HG03432 (cell line): ENCODE measurements around the gene TMEM30B.
"Not testable (repeated sequence)": the region's sequence is repeated elsewhere in the genome, so short reads cannot be mapped to it uniquely, and the experiment has no call there.

Source experiments
- ATAC-seq: cut with Tn5 transposase; IDR thresholded peaks from one replicate; pipeline ENCODE4 v1.9.1; 2021; ENCODE audit warnings: mild to moderate bottlenecking, moderate library complexity; ENCODE audit not compliant: unreplicated experiment

Gene TMEM30B, protein sequence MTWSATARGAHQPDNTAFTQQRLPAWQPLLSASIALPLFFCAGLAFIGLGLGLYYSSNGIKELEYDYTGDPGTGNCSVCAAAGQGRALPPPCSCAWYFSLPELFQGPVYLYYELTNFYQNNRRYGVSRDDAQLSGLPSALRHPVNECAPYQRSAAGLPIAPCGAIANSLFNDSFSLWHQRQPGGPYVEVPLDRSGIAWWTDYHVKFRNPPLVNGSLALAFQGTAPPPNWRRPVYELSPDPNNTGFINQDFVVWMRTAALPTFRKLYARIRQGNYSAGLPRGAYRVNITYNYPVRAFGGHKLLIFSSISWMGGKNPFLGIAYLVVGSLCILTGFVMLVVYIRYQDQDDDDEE

DNA sequence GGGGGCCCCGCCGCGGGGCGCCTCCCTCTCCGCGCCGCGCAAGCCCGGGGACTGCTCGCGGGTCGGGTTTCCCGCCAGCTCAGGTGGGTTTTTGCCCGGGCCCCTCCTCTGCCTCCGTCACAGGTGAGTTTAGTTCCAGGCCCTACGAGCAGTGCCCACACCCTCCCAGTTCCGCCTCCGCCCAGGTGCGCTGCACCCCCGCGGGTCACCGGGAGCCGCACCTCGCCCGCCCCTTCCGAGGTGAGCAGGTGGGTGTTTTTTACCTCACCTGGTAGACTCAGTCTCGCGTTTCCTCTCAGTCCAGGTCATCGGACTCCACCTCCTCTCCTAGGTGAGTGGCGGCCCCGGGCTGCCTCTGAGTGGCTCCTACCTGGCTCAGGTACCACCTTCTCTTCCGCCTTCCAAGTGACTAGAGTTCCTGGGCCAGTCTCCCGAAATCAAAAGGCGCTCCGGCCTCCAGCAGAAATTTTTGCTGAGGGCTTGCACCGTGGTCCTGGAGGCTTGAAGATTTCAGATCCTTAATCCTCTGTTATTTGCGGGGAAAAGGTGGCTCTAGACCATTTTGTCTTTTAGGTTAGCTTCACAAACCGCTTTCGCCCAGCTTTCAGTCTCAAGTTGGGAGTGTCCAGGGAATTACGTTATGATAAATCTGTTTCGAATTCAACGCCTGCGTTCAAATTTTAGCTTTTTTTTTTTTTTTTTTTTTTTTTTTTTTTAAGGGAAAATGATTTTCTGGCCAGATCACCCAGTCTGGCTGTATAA lies at the start of gene TMEM30B:
TSS of gene TMEM30B (minus strand) at position 153 of the 762 bp plus-strand sequence. CDS start 191 bp downstream, outside the sequence.
- ATAC-seq = no peak

DNA sequence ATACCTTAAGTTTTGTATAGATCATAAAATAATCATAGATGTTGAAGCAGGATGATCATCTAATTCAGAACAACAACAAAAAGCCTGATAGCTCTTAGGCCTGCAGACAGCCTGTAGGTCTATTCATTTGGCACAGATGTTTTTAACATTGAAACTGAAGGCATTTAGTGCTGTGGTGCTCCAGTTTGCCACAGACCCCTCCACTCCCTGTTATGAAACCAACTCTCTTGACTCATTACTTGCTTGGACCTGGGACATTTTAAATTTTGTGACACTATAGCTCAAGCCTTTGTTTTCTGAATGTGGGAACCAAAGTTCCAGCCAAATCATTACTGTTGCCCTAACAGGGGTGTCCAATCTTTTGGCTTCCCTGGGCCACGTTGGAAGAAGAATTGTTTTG lies 49.4 kb upstream of the TMEM30B start:
- peak; percentile 74 for ATAC-seq

DNA sequence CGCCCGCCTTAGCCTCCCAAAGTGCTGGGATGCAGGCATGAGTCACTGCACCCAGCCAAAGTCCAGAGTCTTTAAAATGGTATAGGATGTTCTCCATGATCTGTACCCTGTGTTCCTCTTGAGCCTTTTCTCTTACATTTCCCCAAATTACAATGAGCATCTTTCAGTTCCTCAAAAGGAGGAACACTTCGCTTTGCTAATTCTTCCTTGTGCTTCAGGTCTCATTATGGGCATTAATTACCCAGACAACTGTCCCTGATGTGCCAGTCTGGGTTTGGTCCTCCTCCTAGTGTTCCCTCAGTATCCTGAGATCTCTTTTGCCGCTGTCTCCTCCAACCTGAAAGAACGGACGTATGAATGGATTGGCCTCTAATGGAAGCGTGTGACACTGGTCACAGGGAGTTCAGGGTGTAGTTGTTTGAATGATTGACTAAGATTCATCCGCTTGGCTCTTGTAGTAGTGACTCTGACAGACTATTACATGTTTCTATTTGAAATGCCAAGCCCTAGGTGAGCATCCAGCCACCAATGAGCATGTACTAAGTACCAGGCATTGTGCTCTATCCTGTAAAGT lies 48.4 kb upstream of the TMEM30B start:
- peak; percentile 71 for ATAC-seq

DNA sequence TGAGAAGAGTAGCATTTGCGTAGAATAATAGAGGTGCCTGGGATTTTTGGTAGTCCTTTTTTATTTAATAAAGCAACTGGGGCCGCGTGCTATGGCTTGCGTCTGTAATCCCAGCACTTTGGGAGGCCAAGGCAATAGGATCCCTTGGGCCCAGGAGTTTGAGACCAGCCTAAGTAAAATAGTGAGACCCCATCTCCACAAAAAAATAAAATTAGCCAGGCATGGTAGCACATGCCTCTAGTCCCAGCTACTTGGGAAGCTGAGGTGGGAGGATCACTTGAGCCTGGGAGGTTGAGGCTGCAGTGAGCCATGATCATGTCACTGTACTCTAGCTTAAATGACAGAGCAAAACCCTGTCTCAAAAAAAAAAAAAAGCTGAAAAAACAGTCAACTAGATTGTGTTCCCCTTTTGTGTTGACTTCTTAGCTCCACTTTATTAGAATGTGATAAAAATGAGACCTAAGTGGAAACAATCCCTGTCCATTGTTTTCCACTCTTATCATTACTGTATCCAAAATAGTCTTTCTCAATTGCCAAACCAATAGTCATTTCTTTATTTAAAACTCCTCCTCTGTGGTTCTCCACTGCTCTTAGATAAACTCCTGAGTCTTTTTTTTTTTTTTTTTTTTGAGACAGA lies 47.6 kb upstream of the TMEM30B start:
- no peak for ATAC-seq

DNA sequence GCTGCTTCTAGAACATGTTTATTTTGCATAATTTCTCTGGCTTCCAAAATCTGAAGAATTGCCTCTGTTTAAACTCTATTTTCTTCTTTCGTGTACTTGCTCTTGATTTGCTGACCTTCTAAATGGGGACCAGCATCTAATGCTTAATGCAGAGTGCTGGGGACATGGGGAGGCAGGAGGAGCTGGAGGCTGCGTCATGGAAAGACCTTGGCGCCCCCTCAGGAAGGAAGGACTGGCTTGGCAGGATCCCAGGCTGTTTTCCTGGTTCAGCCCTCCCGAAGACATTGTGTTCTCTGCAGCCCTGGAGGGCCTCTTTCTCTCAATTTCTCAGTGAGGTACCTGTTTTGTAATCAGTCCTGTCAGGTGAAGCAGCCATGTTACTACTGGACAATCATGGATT lies 45.7 kb upstream of the TMEM30B start:
- no peak for ATAC-seq

DNA sequence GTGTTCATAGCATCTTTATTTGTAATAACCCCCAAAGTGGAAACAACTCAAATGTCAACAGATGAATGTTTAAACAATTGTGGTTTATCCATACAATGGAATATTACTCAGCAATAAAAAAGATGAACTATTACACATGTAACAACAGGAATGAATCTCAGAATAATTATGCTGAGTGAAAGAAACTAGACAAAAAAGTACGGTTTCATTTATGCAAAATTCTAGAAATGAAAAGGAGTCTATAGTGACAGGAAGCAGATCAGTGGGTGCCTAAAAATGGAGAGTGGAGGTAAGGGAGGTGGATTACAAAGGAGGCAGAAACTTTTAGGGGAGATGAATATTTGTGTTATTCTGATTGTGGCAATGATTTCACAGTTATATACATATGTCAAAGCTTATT lies 45.0 kb upstream of the TMEM30B start:
- no peak for ATAC-seq

DNA sequence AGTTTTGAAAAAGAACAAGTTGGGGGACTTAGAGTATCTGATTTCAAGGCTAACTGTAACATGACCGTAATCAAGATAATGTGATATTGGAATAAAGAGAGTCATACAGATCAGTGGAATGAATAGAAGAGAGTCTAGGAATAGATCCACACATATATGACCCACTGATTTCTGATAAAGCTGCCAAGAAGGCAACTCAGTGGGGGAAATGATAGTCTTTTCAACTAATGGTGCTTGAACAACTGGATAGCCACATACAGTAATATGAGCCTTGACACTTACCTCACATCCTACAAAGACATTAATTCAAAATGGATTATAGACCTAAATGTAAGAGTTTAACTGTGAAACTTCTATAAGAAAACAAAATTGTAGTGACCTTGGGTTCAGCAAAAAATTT lies 44.0 kb upstream of the TMEM30B start:
- no peak for ATAC-seq

DNA sequence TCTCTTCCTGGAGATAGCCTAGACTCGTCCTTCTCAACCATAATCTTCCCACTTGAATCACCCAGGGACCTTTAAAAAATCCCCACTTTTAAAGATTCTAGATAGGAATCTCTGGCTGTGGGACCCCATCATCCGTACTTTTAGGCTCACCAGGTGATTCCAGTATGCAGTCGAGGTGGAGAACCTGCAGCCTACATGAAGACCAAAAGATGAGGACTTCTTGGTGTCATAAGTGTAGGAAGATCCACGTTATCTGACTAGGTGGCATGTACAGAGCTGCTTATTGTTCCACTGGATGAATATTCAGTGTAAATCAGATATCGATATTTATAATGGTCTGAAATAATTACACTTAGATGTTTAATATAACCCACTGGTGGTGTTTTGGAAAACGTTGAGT lies 42.8 kb upstream of the TMEM30B start:
- no peak for ATAC-seq

DNA sequence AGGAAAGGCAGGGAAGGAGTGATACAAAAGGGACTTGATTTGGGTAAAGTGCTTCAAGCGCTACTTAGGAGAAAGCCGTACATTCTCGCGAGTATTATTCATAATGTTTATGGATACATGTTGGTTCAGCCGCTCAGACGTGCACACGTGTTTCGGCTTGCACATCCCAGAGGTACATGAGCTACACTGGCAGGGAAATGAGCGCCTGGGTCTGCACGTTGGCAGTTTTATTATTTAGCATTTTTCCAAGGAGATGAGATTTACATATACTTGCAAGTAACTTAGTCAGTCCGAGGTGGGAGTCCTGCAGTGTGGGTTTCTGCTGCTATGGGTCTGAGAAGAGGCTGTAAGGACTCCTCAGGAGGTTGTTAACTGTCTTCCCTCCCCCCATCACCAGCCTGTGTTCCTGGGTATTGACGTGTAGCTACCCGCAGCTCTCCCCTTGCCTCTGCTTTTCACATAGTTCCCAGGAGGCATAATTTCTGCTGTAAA lies 41.7 kb upstream of the TMEM30B start:
- ATAC-seq = peak; percentile 26

DNA sequence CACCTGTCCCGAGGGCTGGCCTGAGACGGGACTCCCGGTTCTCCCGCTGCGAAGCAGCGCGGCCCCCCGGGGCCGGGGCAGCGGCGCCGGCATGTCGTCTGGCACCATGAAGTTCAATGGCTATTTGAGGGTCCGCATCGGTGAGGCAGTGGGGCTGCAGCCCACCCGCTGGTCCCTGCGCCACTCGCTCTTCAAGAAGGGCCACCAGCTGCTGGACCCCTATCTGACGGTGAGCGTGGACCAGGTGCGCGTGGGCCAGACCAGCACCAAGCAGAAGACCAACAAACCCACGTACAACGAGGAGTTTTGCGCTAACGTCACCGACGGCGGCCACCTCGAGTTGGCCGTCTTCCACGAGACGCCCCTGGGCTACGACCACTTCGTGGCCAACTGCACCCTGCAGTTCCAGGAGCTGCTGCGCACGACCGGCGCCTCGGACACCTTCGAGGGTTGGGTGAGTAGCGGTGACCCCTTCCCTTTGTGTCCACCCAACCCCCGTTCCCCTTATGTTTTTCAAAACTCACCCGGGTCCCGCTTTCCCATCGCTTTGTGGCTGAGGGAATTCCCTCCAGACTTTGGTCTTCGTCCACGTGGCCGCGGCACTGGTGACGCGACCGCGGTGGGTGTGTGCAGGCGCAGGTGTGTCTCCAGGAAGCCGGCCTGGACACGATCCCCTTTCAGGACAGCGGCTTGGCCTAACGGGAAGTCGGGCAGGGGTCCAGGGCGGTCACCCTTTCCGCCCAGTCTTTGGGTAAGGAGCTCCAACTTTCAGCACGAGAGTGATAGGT lies 41.1 kb upstream of the TMEM30B start:
- peak; percentile 15 for ATAC-seq

DNA sequence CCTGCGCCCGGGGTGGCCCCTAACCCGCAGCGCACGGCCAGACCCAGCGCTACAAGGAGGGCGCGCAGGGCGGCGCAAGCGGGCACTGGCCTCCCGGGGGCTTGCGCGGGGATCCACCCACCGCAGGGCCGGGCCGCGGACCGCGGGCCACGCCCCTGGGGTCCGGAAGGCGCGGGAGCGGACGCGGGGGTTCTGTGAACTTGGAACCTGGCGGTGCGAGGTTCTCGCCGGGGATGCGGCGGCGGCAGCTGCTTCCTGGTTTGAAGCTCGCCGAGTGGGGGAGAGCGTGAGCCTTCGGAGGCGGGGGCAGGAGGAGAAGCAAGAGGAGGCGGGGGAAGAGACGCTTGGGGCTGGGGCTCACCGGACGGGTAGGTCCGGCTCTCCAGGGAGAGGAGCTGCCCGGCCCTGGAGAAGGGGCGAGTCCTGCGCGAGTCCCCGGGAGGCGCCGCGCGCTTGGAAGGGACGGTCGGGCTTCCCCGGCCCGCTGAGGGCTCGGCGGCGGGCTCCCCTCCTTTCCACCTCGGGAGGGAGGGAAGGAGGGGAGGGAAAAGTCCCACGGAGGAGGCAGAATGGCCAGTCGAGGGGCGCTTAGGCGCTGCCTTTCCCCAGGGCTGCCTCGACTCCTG lies 40.4 kb upstream of the TMEM30B start, which contains the start of gene PRKCH:
TSS of gene PRKCH (plus strand) at position 195 of the 626 bp plus-strand sequence. CDS start 523 bp downstream, outside the sequence.
- ATAC-seq = peak; percentile 77

DNA sequence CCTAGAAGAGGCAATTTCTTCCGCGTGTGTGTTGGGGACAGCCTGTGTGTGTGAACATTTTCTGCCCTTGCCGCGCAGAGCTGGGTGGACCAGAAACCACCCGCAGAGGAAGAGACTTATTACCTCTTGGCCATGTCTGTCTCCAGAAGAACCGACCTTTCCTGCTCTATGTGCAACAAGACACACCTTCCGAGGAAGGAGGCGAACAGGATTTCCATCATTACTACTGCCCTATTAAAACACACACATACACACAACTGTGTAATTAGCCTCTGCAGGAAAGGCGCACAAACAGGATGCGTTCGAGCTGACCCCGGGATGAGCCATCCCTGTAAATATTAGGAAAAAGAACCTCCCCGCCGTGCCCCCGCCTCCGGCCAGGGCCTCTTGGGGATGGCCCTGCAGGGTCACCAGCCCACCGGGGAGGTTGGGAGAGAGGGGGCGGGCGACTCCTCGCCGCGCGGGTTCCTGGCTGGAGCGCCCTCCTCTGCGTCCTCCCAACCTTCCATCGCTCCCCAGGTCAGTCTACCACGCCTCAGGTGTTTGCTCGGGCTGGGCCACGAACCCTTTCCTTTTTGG lies 39.8 kb upstream of the TMEM30B start:
- ATAC-seq = no peak

DNA sequence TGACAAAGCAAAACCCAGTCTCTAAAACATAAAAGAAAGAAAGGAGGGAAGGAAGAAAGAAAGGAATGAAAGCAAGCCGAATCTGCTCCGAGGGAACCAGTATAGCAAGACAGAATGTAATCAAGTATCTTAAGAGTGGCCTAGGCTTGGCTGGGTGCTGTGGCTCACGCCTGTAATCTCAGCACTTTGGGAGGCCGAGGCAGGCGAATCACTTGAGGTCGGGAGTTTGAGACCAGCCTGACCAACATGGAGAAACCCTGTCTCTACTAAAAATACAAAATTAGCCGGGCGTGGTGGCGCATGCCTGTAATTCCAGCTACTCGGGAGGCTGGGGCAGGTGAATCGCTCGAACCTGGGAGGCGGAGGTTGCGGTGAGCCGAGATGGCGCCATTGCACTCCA lies 39.0 kb upstream of the TMEM30B start:
- not testable (repeated sequence) for ATAC-seq

DNA sequence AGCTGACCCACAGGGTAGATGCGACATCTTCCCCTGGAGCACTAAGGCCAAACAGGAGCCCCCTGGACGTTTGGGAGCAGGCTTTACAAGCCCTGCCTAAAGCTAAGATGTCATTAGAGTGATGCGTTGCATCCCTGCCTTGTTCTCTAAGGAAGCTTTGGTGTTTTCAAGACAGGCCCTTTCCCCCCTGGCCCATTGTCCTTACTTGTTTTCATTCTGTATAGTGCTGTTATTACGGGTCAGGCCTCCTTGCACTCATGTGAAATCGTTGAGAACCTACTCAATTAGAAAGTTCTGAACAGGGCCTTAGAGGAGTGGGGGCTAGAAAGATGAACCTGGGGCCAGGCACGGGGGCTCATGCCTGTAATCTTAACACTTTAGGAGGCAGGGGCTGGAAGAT lies 38.6 kb upstream of the TMEM30B start:
- ATAC-seq = no peak

DNA sequence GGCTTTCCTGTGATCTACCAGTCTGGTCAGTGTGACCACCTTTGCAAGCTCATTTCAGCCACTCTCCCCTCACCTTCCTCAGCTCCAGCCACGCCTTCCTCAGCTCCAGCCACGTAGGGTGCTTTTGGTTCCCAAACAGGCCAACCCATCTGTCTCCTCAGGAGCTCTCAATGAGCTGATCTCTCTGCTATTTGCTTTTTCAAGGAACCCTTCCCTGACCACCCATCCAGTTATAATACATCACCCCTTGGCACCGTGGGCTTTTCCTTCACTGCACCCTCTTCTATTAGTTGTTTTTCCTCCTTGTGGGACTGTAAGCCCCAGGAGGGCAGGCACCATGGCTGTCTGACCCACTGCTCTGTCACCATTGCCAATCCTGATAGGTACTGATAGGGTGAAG lies 37.9 kb upstream of the TMEM30B start:
- no peak for ATAC-seq

DNA sequence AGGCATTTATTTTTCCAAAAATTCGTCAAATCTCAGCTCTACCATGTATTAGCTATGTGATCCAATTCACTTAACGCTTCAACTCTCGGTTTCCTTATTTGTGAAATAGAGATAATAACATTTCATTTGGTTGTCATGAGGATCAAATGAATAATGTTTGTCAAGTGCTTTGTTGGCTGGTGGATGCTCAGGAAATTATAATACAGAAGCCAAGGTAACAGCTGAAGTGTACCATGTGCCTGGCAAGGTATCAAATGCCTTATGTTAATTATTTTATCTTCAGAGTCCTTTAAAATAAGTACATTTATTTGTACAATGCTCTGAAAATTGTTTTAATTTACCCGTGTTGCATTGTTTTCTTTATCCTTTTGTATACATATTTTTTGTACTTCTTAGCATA lies 34.2 kb upstream of the TMEM30B start:
- ATAC-seq = no peak

DNA sequence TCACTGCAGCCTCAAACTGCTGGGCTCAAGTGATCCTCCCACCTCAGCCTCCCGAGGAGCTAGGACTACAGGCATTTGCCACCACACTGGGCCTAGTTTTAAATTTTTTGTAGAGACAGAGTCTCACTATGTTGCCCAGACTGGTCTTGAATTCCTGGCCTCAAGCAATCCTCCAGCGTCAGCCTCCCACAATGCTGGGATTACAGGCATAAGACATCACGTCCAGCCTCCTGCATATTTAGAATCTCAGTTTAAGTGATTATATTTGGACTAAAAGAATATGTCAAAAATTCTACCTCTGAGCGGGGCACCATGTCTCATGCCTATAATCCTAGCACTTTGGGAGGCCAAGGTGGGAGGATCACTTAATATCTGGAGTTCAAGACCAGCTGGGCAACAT lies 27.6 kb upstream of the TMEM30B start:
- not testable (repeated sequence) for ATAC-seq

DNA sequence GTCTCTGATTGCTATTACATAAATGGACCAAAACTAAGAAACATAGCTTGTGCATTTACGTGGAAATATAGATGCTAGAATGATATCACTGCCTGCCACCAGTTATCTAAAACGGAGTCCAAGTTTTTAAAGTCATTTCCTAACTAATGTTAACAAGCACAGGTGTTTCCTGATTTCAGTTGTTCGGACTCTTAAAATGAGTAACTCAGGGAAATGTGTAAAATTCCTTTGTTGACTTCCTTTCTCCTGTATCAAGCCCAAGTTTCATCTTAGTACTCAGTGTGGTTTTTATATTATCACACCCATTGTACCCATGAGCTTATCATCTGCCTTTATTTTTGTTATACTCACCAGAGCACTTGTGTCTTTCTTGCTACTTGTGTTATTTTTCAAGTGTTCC lies 27.1 kb upstream of the TMEM30B start:
- ATAC-seq = no peak

DNA sequence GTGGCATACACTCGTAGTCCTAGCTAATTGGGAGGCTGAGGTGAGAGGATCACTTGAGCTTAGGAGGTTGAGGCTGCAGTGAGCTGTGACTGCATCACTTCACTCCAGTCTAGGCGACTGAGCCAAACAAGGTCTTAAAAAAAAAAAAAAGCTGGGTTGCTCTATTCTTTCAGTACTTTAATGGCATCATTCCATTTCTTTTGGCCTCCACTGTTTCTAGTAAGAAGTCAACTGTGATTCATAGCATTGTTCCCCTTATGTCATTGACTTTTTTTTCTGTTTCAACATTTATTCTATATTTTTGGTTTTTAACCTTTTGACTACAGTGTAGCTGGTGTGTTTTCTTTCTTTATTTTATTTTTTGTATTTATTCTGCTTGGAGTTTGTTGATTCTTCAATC lies 23.6 kb upstream of the TMEM30B start:
- no peak for ATAC-seq

DNA sequence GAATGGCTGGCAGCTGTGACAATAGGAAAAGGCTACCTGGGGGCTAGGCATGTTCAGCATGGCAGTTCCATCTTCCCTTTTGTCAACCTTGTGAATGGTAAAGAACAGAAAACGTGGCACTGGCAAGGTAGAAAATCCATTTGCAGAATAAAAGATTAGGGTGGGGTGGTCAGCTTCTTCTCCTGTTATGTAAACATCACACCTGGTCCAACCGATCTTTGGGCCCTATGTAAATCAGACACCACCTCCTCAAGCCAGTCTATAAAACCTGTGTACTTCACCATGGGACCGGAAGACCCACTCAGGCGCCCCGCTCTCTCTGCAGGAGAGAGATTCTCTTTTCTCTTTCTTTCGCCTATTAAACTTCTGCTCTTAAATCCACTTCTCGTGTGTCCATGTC lies 19.6 kb upstream of the TMEM30B start:
- ATAC-seq = no peak
